GM18858 (cell line): ENCODE measurements around the gene CEP70.
"Not testable (repeated sequence)": the region's sequence is repeated elsewhere in the genome, so short reads cannot be mapped to it uniquely, and the experiment has no call there.

Experiments used
- ATAC-seq: cut with Tn5 transposase; IDR thresholded peaks from one replicate; pipeline ENCODE4 v1.9.1; 2021; ENCODE audit not compliant: unreplicated experiment

The CEP70 gene

DNA sequence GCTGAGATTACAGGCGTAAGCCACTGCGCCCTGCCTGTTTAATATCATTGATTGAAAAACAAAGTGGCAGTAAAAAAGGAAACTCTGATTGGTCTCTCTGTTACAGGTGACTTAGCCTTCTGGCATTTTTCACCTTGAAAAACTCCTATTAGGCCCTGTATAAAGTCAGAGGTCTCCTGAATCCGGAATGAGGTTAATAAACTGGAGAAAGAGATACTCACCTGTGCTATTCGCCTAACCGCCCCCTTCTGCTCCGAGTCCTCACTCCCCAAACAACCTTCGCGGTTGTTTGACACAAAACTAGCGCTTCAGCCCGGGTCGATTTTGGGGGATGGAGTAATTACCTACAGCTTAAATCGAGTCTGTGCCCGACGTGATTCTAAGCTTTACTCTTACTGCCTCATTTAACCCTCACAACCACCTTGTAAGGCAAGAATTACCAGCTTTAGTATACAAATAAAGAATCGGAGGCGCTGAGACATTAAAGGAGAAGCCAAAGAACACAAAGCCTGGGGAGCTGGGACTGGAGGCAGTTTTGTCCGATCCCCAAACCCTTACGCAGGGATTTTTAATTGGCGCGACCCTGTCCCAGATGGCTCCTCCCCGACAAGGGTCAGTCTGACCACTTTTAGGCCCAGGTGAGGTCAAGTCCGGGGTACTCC lies 441 bp downstream of the CEP70 start:
- ATAC-seq: no peak

DNA sequence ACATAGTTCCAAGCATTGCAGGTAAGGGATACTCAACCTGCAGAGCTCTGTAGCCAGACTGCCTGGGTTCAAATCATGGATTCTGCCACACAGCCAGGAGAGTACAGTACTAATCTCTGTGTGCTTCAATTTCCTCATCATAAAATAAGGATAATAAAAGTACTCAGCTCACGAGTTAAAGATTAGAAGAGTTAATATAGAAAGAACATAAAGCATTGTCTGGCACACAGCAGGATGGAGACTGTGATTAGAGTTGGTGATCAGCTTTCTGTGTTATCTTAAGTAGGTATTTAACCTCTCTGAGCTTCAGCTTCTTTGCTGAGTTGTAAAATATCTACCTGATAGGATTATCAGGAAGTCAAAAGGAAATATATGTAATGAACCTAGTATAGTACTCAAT lies 2.7 kb downstream of the CEP70 start:
- no peak for ATAC-seq

DNA sequence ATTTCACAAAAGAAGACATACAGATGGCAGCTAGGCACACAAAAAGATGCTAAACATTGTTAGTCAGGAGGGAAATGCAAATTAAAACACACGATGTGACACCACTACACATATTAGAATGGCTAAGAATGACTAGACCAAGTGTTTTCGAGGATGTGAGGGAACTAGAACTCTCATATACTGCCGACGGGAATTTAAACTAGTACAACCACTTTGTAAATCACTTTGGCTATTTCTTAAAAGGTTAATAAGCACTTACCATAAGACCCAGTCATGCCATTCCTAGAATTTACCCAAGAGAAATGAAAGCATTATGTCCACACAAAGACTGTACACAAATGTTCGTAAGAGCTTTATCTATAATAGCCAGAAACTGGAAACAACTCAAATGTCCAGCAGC lies 5.6 kb downstream of the CEP70 start:
- no peak for ATAC-seq

DNA sequence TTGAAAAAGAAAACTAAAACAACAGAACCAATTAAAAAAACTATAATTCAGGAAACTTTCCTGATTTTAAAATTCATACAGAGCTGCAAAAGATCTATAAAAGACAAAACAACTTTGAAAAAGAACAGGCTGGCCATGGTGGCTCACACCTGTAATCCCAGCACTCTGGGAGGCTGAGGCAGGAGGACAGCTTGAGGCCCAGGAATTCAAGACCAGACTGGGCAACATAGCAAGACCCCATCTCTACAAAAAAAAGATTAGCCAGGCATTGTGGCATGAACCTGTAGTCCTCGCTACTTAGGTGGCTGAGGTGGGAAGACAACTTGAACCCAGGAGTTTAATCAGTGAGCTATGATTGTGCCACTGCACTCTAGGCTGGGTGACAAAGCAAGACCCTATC lies 6.7 kb downstream of the CEP70 start:
- no peak for ATAC-seq

GRCh38 chr3:138578961-138579574 lies 15.0 kb downstream of the CEP70 start:
- ATAC-seq: no peak

- ATAC-seq: peak; percentile 94
Measured at GRCh38 chr3:138578141-138578540, 15.9 kb downstream of the CEP70 start.

DNA sequence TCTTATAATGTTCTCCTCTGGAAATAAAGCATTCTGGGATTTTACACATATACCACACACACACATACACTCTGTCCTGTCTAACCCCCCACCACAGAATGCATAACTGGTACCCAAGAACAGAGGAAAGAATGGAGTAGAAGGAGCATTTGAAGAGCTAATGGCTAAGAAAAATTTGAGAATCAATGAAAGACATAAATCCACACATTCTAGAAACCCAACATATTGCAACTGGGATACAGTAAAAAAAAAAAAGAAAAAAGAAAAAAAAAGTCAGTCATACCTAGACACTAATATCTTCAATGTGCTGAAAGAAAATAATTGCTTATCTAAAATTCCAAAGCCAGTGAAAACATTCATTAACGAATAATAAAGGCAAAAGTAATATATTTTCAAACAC lies 20.9 kb downstream of the CEP70 start:
- ATAC-seq: no peak

DNA sequence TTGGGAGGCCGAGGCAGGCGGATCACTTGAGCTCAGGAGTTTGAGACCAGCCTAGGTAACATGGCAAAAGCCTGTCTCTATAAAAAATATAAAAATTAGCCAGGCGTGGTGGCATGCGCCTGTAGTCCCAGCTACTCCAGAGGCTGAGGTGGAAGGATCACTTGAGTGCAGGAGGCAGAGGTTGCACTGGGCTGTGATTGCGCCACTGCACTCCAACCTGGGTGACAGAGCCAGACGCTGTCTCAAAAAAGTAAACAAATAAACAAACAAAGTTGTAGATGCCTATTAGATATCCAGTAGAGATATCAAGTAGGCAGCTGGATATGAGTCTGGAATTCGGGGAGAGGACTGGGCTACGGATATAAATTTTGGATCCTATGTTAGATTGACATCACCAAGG lies 24.4 kb downstream of the CEP70 start:
- not testable (repeated sequence) for ATAC-seq

DNA sequence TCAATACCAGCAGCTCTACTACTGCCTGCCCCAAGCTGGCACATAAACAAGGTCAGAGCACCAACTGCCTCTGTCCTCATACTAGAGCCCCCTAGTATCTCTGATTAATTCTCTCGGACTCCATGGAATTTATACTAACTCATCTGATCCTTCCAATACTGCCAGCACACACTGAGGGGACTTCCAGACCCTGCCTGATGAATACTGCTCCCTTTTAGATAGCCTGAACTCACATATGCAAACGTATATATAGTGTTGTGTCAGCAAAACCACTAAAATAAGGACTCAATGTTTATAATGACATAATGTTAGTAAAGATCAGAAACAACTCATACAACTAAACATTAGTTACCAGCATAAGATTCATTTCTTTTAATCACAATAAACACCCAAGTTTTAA lies 25.0 kb downstream of the CEP70 start:
- ATAC-seq: no peak

GRCh38 chr3:138567403-138567802 lies 26.7 kb downstream of the CEP70 start:
- ATAC-seq: no peak

- ATAC-seq: not testable (repeated sequence)
Measured at GRCh38 chr3:138566293-138566692, 27.8 kb downstream of the CEP70 start.

DNA sequence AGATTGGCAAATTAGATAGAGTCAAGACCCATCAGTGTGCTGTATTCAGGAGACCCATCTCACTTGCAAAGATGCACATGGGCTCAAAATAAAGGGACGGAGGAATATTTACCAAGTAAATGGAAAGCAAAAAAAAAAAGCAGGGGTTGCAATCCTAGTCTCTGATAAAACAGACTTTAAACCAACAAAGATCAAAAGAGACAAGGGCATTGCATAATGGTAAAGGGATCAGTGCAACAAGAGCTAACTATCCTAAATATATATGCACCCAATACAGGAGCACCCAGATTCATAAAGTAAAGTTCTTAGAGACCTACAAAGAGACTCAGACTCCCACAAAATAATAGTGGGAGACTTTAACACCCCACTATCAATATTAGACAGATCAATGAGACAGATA lies 31.2 kb downstream of the CEP70 start:
- not testable (repeated sequence) for ATAC-seq

DNA sequence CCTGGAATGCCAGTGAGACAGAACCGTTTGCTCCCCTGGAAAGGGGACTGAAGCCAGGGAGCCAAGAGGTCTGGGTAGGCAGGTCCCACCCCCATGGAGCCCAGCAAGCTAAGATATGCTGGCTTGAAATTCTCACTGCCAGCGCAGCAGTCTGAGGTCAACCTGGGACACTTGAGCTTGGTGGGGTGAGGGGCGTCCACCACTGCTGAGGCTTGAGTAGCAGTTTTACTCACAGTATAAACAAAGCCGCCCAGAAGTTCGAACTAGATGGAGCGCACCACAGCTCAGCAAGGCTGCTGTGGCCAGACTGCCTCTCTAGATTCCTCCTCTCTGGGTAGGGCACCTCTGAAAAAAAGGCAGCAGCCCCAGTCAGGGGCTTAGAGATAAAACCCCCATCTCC lies 33.6 kb downstream of the CEP70 start:
- ATAC-seq: no peak

DNA sequence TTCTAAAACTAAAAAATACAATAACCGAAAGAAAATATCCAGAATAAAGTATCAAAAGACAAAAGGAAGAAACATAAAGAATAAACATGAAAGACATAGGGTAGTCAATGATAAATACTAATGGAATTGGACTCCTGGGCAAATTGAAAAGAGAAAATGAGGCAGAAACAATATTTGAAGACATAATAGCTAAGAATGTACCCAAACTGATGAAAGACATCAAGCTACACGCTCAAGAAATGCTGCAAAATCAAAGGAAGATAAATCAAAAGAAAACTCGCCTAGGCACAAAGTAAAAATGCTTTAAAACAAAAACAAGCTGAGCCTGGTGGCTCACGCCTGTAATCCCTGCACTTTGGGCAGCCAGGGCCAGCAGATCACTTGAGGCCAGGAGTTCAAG lies 34.9 kb downstream of the CEP70 start:
- ATAC-seq: no peak

GRCh38 chr3:138554775-138555174 lies 39.3 kb downstream of the CEP70 start:
- not testable (repeated sequence) for ATAC-seq

DNA sequence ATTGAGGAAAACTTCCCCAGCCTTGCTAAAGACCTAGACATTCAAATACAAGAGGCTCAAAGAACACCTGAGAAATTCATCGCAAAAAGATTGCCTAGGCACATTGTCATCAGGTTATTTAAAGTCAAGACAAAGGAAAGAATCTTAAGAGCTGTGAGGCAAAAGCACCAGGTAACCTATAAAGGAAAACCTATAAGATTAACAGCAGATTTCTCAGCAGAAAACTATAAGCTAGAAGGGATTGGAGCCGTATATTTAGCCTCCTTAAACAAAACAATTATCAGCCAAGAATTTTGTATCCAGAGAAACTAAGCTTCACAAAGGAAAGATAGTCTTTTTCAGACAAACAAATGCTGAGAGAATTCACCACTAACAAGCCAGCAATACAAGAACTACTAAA lies 43.1 kb downstream of the CEP70 start:
- not testable (repeated sequence) for ATAC-seq

DNA sequence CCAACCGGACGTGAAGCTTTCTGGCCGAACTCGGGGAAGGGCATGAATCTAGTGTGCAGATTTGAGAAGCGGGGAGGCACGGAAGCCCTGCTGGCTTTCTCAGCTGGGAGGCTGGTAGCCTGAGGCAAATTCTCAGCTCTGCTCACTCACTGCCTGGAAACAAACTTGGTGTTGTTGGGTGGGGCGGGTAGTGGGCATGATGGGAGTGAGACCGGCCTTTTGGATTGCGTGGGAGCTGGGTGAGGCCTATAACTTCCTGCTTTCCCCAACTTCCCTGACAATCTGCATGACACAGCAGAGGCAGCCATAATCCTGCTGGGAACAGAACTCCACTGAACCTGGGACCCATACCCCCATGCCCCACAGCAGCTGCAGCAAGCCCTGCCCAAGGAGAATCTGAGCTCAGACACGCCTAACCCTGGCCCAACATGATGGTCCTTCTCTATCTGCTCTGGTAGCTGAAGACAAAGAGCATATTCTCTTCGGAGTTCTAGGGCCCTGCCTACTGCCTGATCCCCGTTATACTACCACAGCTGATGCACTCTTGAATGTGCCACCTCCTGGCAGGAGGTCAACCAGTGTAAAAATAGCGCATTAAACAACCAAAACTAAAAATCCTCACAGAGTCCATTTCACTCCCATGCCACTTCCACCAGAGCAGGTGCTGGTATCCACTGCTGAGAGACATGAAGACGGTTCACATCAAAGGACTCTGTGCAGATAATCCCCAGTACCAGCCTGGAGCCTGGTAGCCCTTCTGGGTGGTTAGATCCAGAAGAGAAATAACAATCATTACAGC lies 44.7 kb downstream of the CEP70 start:
- no peak for ATAC-seq

GRCh38 chr3:138547342-138547975 lies 46.6 kb downstream of the CEP70 start:
- no peak for ATAC-seq

- ATAC-seq: no peak
Measured at GRCh38 chr3:138544546-138544945, 49.5 kb downstream of the CEP70 start.

DNA sequence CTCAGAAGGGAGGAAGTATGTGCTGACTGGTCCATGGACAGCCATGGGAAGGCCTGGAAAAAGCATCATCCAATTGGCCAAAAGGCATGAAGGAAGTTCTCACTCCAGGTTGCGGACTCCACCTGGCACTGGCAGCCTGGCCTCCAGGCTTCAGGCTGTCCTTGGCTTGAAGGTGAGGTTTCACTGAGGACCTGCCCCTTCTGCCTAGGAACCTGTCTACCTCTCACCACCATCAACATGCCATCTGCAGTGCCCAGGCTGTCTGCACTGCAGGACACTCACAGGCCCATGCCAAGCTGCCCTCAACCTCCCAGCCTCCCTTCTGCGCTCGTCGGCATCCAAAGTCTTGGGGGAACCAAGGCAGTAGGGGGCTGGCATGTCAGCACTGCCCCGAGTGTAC lies 51.1 kb downstream of the CEP70 start:
- no peak for ATAC-seq

DNA sequence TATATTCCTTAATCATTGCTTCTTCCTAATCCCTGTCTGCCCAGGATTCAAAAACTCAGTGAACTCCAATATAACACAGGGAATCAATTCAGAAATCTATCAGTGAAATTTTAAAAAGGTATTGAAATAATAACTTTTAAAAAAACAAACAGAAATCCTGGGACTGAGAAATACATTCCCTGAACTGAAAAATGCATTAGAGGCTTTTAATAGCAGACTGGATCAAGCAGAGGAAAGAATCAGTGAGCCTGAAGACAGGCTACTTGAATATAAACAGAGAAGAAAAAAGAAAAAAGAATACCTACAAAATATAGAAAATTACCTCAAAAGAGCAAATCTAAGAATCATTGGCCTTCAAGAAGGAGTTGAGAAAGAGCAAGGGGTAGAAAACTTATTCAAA lies 54.7 kb downstream of the CEP70 start:
- no peak for ATAC-seq

- not testable (repeated sequence) for ATAC-seq
Measured at GRCh38 chr3:138521445-138521844, 72.6 kb downstream of the CEP70 start.
